H1 (cell line): Measurements from ENCODE around the gene GALNTL6. TPM values are rescaled to one million over a fixed set of nuclear protein-coding genes. Genes with fewer than 3 reads are reported as not detected.

Experiments
- BRCA1 ChIP-seq: IDR thresholded peaks from 2 replicates; pipeline ENCODE4 v1.6.1; 2012; ENCODE audit warnings: low read depth, low read length, improper control_type of control experiment
- CBX8 ChIP-seq: fragments of 300-800, 300-1000 bp; sonication (generic); IDR thresholded peaks from 2 replicates; pipeline ENCODE4 v1.7.1; 2016; ENCODE audit warnings: low read depth, low read length, borderline replicate concordance
- CHD7 ChIP-seq: fragments of 300-600 bp; sonication (generic); IDR thresholded peaks from 2 replicates; pipeline ENCODE4 v1.7.1; 2012; ENCODE audit warnings: low read length, moderate library complexity, mild to moderate bottlenecking, inconsistent platforms; ENCODE audit not compliant: insufficient replicate concordance
- CREB1 ChIP-seq: IDR thresholded peaks from 2 replicates; pipeline ENCODE4 v1.6.1; 2012; ENCODE audit warnings: inconsistent platforms
- EGR1 ChIP-seq: IDR thresholded peaks from 2 replicates; pipeline ENCODE4 v1.6.1; 2011; ENCODE audit warnings: low read depth, low read length, borderline replicate concordance
- POLR2AphosphoS5 ChIP-seq: IDR thresholded peaks from 2 replicates; pipeline ENCODE4 v1.6.1; 2011; ENCODE audit warnings: low read depth, low read length
- polyA plus RNA-seq, 7 experiments: library from polyadenylated mRNA; depleted of rRNA in 3 of 7; stranded (reverse) in 5 of 7; unstranded in 2 of 7; fragments of >200 nt in 5 of 7; fragments of 200-250 nt in 2 of 7; gene quantifications; 1 replicate in 5 of 7; 2 replicates in 1 of 7; 4 replicates in 1 of 7; pipeline versions ENCODE4 v1.2.1 to v1.2.3, GENCODE V29; 2011 to 2013; ENCODE audit warnings: missing spikeins in 2 of 7, mixed read lengths in 2 of 7
- total RNA-seq: library from RNA; stranded (reverse); fragmentation: NEBNext Ultra II Directional; extraction: Animal tissue kit (Norgen Biotek cat#: 25700); gene quantifications from 2 replicates; pipeline ENCODE4 v1.2.1, GENCODE V29; 2021

Gene GALNTL6
- total and polyA plus RNA-seq, 2 of the 8 experiments (the other 6 are each of a cell fraction or from before 2014, with no cell fraction given): 0.03 to 0.32 TPM

- TF ChIP-seq CHD7: no peak
- TF ChIP-seq CREB1: no peak
- no peak for TF ChIP-seq POLR2AphosphoS5
- TF ChIP-seq EGR1: no peak
- no peak for TF ChIP-seq CBX8
- TF ChIP-seq BRCA1: no peak
Measured at GRCh38 chr4:172997217-172997609, 1184.0 kb downstream of the GALNTL6 start (continued).
